ENCODE results near the gene KLHL6.

Gene KLHL6

DNA sequence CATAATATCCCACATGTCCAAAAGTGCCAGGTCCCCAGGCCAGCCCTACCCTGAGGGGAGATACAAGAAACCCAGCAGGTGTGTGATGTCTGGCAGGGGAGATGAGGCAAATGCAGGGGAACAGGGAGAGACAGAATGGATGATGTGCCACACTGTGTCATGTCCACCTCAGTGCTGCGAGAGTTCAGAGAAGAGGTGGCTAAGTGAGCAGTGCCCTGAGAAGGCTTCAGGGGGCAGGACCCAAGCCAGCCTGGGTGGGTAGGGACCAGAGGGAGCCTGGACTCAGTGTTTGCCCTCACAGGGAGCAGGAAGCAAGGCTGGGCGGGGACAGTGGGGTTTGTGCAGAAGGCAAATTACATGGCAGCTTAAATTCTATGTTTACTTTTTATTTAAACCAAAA lies 61.2 kb downstream of the KLHL6 start:
- Histone ChIP-seq H3K9me3 (ENCODE audit: control insufficient read depth, low read length) (no peaks in the 10 kb centered on the region), H3K4me1 (ENCODE audit: control insufficient read depth, insufficient read depth, low read length) (no peaks in the 10 kb centered on the region), H3K27me3 (ENCODE audit: control insufficient read depth, insufficient read depth, low read length, poor library complexity, severe bottlenecking) (no peaks in the 10 kb centered on the region), H3K27ac (ENCODE audit: insufficient read depth, low read depth, low read length, poor library complexity, severe bottlenecking) (no peak overlapping the region), H3K36me3 (ENCODE audit: control insufficient read depth, insufficient read depth, low read length) (no peaks in the 10 kb centered on the region), H3K4me3 (ENCODE audit: insufficient read depth, low read depth, low read length) (no peak overlapping the region)
- 80 to 91% methylated on average over 2 of the region's 2 CpGs for WGBS, 2 experiments

DNA sequence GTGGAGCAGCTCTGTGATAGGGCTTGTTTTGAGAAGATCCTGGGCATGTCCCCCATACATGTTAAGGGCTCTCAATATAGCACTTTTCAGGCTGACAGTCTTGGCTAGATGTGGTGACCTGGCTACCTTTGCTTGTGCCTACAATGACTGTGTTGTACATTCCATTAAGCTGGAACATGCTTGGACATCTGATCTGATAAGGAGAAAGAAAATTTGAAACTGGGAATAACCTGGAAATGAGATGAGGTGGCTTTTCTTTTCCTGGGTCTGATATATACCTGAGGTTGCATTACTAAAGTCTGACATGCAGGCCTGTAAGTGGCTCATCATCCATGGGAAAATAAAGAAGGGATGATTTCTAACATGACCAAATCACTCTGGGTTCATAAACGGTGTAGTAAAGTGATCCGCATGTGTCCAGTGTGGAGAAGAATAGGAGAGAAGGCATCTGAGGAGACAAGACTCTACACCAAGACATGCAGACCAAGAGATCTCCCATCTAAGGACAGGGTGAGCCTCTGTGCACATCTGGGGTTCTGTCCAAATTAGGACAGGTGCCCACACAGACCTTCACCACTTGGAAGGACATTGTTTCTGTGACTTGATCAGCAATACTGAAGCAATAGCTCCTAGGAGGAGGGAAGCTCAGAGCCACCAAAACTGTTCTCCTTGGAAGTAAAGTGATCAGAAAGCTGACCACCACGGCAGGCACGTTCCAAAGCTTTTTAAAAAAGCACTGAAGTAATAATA lies 62.0 kb downstream of the KLHL6 start:
- Histone ChIP-seq H3K9me3 (ENCODE audit: control insufficient read depth, low read length) (no peaks in the 10 kb centered on the region), H3K4me3 (ENCODE audit: insufficient read depth, low read depth, low read length) (no peak overlapping the region), H3K27ac (ENCODE audit: insufficient read depth, low read depth, low read length, poor library complexity, severe bottlenecking) (no peak overlapping the region), H3K27me3 (ENCODE audit: control insufficient read depth, insufficient read depth, low read length, poor library complexity, severe bottlenecking) (no peaks in the 10 kb centered on the region), H3K4me1 (ENCODE audit: control insufficient read depth, insufficient read depth, low read length) (no peaks in the 10 kb centered on the region), H3K36me3 (ENCODE audit: control insufficient read depth, insufficient read depth, low read length) (no peaks in the 10 kb centered on the region)
- 91 to 95% methylated on average over 4 of the region's 4 CpGs for WGBS, 2 experiments

DNA sequence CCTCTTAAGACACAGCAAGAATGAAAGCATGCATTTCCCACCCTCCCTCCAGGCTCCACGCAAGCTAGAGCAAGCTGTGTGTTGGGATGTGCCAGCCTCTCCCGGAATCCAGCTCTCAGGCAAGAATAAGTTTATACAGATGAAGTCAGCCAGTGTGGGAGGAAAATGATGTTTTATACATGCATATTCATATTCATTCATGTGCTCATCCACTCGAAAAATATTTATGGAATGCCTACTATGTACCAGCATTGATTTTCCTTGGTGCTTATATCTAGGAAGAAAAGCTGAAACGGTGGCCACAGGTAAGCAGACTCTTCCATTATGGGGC lies 62.7 kb downstream of the KLHL6 start:
- 90 to 94% methylated on average over 3 to 4 of the region's 4 CpGs for WGBS, 2 experiments
- no peak overlapping the region for H3K4me3 ChIP-seq (ENCODE audit: insufficient read depth, low read depth, low read length)
- no peaks in the 10 kb centered on the region for H3K4me1 ChIP-seq (ENCODE audit: control insufficient read depth, insufficient read depth, low read length)
- no peaks in the 10 kb centered on the region for H3K27me3 ChIP-seq (ENCODE audit: control insufficient read depth, insufficient read depth, low read length, poor library complexity, severe bottlenecking)
- H3K9me3 ChIP-seq (ENCODE audit: control insufficient read depth, low read length), result no peaks in the 10 kb centered on the region
- H3K36me3 ChIP-seq (ENCODE audit: control insufficient read depth, insufficient read depth, low read length), result no peaks in the 10 kb centered on the region
- H3K27ac ChIP-seq (ENCODE audit: insufficient read depth, low read depth, low read length, poor library complexity, severe bottlenecking), result no peak overlapping the region

DNA sequence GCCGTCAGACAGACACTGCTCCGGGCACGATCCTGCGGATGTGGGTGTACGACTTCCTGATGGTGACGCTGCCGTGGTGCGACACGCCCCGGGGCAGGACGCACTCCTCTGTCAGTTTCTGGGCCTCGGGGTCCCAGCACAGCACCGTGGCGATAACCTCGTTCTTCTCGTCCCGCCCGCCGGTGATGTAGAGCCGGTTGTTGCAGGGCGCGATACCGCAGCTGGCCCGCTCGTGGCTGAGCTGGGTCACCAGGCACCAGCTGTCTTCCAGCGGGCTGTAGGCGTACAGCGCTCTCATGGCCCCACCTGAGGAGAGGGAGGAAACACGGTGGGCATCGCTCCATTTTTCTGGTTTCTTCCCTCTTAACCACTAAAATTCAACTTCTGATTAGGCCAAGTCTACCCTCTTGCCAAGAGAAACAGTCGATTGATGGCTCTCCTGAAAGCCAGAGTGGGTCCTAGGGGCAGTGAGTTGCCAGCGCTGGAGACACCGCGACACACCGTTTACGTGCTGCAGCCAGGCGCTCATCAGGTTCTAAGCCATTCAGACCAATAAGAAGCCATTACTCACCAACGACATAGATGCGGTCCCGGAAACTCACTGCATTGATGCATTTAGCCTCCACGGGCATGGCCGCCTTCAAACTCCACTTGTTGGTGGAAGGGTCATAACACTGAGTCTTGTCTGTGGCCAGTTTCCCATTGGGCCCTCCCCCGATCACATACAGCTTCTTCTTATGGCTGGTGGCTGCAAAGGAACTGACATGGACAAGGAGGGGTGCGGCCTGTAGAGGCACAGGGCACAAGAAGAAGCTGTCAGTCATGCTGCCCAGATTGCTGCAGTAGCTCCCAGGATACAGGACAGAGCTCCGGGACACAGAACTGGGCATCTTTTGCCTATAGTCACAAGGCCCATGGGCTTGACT lies 63.3 kb downstream of the KLHL6 start:
- no peaks in the 10 kb centered on the region for H3K27me3 ChIP-seq (ENCODE audit: control insufficient read depth, insufficient read depth, low read length, poor library complexity, severe bottlenecking)
- H3K9me3 ChIP-seq (ENCODE audit: control insufficient read depth, low read length), result no peaks in the 10 kb centered on the region
- no peak overlapping the region for H3K27ac ChIP-seq (ENCODE audit: insufficient read depth, low read depth, low read length, poor library complexity, severe bottlenecking)
- H3K4me1 ChIP-seq (ENCODE audit: control insufficient read depth, insufficient read depth, low read length), result no peaks in the 10 kb centered on the region
- no peaks in the 10 kb centered on the region for H3K36me3 ChIP-seq (ENCODE audit: control insufficient read depth, insufficient read depth, low read length)
- H3K4me3 ChIP-seq (ENCODE audit: insufficient read depth, low read depth, low read length), result no peak overlapping the region
- WGBS, 2 experiments, result 96% methylated on average over 45 of the region's 45 CpGs

DNA sequence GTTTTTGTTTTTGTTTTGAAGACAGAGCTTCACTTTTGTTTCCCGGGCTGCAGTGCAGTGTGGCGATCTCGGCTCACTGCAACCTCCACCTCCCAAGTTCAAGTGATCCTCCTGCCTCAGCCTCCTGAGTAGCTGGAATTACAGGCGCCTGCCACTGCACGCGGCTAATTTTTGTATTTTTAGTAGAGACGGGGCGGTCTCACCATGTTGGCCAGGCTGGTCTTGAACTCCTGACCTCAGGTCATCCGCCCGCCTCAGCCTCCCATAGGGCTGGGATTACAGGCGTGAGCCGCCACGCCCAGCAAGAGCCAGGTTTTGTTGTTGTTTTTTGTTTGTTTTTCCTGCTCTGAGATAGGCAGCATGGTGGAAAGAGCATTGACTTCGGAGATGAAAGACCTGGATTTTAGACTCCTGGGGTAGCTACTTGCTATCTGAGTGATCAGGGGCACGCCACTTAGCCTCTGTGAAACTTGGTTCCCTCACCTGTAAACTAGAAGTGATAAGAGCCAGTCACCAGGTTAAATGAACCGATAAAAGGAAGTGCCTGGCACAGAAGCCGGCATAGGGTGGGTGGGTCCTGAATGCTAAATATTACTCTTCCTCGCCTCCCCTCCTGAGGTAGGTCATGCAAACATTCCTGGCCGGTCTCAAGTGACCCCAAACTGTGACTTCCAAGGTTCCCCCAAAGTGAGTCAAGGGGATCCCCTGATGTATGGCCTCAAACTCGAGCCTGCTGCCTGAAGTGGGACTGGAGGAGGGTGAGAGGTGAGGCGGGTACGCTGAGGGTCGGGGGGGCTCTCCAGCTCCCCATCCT lies 64.2 kb downstream of the KLHL6 start:
- H3K4me3 ChIP-seq (ENCODE audit: insufficient read depth, low read depth, low read length), result no peak overlapping the region
- no peaks in the 10 kb centered on the region for H3K36me3 ChIP-seq (ENCODE audit: control insufficient read depth, insufficient read depth, low read length)
- H3K9me3 ChIP-seq (ENCODE audit: control insufficient read depth, low read length), result no peaks in the 10 kb centered on the region
- WGBS, 2 experiments, result 92 to 94% methylated on average over 23 of the region's 23 CpGs
- peaks cover 6% of the 10 kb centered on the region for H3K4me1 ChIP-seq (ENCODE audit: control insufficient read depth, insufficient read depth, low read length)
- H3K27me3 ChIP-seq (ENCODE audit: control insufficient read depth, insufficient read depth, low read length, poor library complexity, severe bottlenecking), result no peaks in the 10 kb centered on the region
- H3K27ac ChIP-seq (ENCODE audit: insufficient read depth, low read depth, low read length, poor library complexity, severe bottlenecking), result no peak overlapping the region

DNA sequence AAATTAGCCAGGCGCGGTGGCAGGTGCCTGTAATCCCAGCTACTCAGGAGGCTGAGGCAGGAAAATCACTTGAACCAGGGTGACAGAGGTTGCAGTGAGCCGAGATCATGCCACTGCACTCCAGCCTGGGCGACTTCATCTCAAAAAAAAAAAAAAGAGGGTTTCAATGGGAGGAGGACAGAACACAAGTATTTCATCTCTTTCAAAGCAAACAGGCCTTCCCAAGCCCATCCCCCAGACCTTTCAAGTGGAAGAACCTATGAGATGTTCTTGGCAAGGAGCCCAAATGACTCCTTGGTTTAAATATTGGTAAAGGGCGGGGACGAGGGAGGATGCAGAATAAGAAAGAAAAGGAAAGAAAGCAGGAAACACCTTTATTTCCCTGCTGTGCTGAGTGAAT lies 64.9 kb downstream of the KLHL6 start:
- no peaks in the 10 kb centered on the region for H3K9me3 ChIP-seq (ENCODE audit: control insufficient read depth, low read length)
- no peaks in the 10 kb centered on the region for H3K36me3 ChIP-seq (ENCODE audit: control insufficient read depth, insufficient read depth, low read length)
- H3K27me3 ChIP-seq (ENCODE audit: control insufficient read depth, insufficient read depth, low read length, poor library complexity, severe bottlenecking), result no peaks in the 10 kb centered on the region
- 85 to 86% methylated on average over 6 of the region's 6 CpGs for WGBS, 2 experiments
- H3K4me3 ChIP-seq (ENCODE audit: insufficient read depth, low read depth, low read length), result no peak overlapping the region
- H3K4me1 ChIP-seq (ENCODE audit: control insufficient read depth, insufficient read depth, low read length), result peaks cover 6% of the 10 kb centered on the region
- no peak overlapping the region for H3K27ac ChIP-seq (ENCODE audit: insufficient read depth, low read depth, low read length, poor library complexity, severe bottlenecking)

DNA sequence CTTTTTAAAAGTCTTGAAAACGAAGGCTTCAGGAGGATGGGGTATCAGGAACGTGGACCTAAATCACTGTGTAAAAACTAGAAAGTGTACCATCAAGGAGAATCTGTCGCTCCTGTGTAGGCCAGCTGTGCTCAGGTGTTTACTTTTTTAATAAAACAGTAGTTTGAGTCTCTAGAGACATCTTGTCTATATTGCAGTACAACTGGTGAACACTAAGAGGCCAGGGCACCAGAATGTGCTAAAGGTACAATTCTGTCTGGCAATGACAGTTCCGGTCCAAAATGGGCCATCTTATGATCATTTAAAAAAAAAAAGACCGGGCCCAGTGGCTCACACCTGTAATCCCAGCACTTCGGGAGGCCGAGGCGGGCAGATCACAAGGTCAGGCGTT lies 65.3 kb downstream of the KLHL6 start:
- Histone ChIP-seq H3K4me3 (ENCODE audit: insufficient read depth, low read depth, low read length) (no peak overlapping the region), H3K9me3 (ENCODE audit: control insufficient read depth, low read length) (no peaks in the 10 kb centered on the region), H3K27me3 (ENCODE audit: control insufficient read depth, insufficient read depth, low read length, poor library complexity, severe bottlenecking) (no peaks in the 10 kb centered on the region), H3K4me1 (ENCODE audit: control insufficient read depth, insufficient read depth, low read length) (peaks cover 6% of the 10 kb centered on the region), H3K36me3 (ENCODE audit: control insufficient read depth, insufficient read depth, low read length) (no peaks in the 10 kb centered on the region), H3K27ac (ENCODE audit: insufficient read depth, low read depth, low read length, poor library complexity, severe bottlenecking) (no peak overlapping the region)
- WGBS, 2 experiments, result 89 to 91% methylated on average over 9 of the region's 9 CpGs

DNA sequence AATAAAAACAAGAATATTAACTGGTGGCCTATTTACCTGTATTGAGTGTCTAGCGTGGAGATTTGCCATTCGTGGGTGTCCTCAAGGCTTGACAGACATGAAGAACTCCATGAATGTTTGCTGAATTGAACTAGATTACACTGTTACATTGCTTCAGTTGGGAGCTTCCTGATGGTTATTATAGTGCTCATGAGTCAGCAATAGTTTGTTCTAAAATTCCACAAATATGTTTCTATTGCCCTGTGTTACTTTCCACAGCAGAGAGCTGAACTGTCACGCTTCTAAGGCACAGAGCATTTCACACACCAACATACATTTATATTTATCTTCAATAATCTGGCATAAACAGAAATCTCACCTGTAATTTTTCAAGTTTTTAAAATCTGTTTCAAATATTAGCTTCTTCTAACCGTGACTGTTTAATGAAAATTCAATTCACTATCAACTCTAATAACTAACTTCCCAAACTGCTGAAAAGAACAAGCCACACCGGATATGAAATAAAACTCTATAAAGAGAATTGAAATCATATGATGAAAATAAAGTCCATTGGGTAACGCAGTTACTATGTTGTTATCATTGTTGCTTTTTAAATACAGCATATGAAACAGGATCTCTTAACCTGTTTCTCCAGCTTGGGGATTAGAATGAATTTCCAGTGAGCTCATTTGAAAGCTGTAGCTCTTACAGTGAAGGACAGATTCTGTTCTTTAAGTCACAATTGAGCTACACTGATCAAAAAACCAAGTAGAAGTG lies 65.9 kb downstream of the KLHL6 start:
- Histone ChIP-seq H3K36me3 (ENCODE audit: control insufficient read depth, insufficient read depth, low read length) (no peaks in the 10 kb centered on the region), H3K4me3 (ENCODE audit: insufficient read depth, low read depth, low read length) (no peak overlapping the region), H3K4me1 (ENCODE audit: control insufficient read depth, insufficient read depth, low read length) (peaks cover 6% of the 10 kb centered on the region), H3K9me3 (ENCODE audit: control insufficient read depth, low read length) (no peaks in the 10 kb centered on the region), H3K27me3 (ENCODE audit: control insufficient read depth, insufficient read depth, low read length, poor library complexity, severe bottlenecking) (no peaks in the 10 kb centered on the region), H3K27ac (ENCODE audit: insufficient read depth, low read depth, low read length, poor library complexity, severe bottlenecking) (no peak overlapping the region)
- WGBS, 2 experiments, result 87 to 91% methylated on average over 6 of the region's 6 CpGs

DNA sequence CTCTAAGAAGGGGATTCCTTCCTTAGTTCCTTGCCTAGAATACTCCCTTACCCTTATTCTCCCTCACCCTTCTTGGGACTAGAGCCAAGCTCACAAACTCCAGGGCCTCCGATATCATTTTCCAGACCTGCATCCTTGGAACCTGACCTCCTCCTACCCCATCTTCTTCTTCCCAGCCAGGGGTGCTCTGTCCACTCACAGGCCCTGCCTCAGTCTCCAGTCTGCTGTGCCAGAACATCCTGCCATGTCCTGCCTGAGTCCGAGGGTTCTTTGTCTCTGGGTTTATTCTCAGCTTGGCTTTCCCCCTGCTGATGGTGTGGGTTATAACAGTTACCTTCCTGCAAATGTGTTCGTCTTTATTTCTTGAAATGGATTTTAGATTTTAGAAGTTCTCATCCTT lies 67.2 kb downstream of the KLHL6 start:
- no peaks in the 10 kb centered on the region for H3K27me3 ChIP-seq (ENCODE audit: control insufficient read depth, insufficient read depth, low read length, poor library complexity, severe bottlenecking)
- no peaks in the 10 kb centered on the region for H3K36me3 ChIP-seq (ENCODE audit: control insufficient read depth, insufficient read depth, low read length)
- H3K4me1 ChIP-seq (ENCODE audit: control insufficient read depth, insufficient read depth, low read length), result peaks cover 9% of the 10 kb centered on the region
- H3K27ac ChIP-seq (ENCODE audit: insufficient read depth, low read depth, low read length, poor library complexity, severe bottlenecking), result no peak overlapping the region
- no peaks in the 10 kb centered on the region for H3K9me3 ChIP-seq (ENCODE audit: control insufficient read depth, low read length)
- 76 to 85% methylated on average over 3 of the region's 3 CpGs for WGBS, 2 experiments
- no peak overlapping the region for H3K4me3 ChIP-seq (ENCODE audit: insufficient read depth, low read depth, low read length)

Measured in ectodermal cell (in vitro differentiated cells).